CD4-positive, alpha-beta T cell treated with Interleukin-2 at 100 ng/mL for 4 hours (primary cell): ENCODE results near the gene BBX.

Experiments used
- DNase-seq: peaks from one replicate; pipeline ENCODE4 v3.0.0-alpha.2; 2020; ENCODE audit warnings: low spot score

The BBX gene

GRCh38 chr3:107845380-107846278, 322.9 kb downstream of the BBX start:
- no peak for DNase-seq

DNA sequence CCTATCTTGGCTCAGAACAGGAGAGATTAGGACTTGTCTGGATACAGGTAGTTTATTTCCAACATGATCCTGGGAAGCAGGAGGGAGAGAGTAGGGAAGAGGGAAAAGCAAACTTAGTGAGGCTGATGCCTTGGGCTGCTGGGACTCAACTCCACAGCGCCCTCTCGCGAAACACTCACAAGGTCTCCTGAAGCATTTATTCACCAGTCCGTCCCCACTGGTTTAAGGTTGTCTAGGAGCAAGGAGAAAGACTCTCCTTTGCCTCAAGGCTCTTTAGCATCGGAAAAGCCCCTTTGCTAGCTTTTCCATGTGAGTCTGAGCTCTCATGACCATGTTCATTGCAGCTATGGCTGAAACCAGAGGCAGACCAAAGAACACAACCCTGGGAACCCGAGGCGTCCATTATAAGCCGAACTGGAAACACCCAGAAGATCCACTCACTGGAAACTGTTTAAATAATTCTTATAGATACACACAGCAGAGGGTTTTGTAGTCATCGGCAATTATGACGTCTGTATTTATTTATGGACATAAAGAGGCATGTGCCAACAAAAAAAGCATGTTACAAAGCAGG, 323.6 kb downstream of the BBX start:
- DNase-seq = peak; percentile 9

DNA sequence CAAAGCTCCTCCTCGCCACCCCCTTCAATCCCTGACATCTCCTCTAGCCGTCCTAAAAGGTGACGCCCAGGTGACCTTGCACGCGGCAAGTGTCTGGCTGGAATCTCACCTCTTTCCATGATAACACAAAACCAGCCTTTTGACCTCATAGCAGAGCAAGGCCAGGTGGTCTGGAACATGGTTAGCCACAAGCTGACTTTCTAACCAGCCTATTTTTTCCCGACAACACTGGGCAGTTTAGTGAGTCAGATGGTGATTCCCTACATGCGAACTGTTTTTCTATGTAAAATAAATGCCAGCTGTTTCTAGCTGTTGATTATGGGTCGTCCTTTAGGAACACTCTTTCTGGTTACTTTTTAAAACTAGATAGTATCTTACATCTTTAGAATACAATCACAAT, 325.0 kb downstream of the BBX start:
- no peak for DNase-seq

- no peak for DNase-seq
Observed at GRCh38 chr3:107848351-107848915, 325.7 kb downstream of the BBX start.

DNA sequence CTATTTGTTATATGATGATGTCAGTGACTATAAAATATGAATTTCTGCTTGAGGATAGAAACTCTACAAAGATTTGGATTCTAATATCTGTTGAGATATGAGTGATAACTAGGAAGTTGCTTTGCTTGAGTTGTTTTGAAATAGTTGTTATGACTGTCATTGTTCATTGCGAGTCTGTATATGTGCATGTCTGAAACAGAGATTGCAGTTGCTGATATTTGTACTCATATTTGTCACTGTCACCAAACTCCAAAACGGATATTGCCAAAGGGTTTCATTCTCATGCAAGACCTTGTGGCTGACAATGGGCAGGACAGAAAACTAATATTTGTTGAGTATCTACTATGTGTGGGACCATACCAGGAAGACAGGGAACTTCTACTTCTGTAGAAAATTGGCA, 327.9 kb downstream of the BBX start:
- no peak for DNase-seq

GRCh38 chr3:107853821-107854220, 331.1 kb downstream of the BBX start:
- no peak for DNase-seq

DNA sequence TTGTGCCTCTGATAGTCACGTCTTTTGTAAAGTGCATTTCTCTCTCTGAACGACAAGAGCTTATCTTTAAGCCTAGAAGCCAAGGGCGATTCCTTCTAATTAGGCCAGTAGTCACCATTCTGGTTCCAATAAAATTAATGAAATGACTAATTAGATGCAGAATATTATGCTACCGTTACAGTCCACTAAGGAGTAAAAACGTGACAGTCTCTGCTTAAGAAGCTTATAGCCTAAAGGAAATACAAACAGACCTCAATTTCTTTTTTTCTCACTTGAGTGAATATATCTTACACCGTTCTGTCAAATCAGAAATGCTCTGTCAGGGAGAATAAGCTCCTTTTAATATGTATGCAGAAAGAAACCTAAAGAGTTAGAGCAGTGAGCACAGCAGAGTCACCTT, 332.0 kb downstream of the BBX start:
- DNase-seq = no peak

- no peak for DNase-seq
Observed at GRCh38 chr3:107855710-107856109, 332.9 kb downstream of the BBX start.

DNA sequence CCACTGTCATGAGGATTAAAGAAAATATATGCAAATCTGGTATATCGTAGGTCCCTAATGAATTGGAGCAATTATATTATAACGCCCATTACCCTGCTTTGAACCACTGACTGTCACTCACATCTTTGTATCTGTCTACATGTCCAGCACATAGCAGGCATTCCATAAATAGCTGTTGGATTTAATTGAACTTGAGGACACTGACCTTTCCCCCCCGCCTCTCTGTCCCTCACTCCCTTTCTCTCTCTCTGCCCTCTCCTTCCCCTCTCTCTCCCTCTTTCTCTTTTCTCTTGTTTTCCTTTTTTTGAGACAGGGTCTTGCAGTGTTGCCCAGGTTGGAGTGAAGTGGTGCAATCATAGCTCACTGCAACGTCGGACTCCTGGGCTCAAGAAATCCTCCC, 335.1 kb downstream of the BBX start:
- DNase-seq = no peak

DNA sequence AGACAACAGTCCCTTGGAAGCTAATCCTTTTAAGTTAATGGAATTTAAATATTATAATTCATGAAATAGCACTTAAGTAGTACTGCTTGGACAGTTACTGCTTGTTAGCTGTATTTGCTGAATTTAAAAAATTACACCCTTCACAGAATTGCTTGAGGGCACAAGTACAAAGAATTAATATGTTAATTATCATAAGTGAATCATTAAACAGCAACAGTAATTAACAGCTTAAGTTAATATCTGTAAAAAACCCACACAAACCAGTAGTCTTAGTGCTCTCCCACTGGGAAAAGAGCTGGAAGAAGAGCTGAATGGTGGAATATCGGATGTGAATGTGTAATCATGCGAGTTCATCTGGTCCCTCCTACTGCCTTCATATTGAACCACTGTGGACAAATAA, 336.1 kb downstream of the BBX start:
- DNase-seq = no peak
